RPMI8226 (cell line): Measurements from ENCODE around the gene ARL3.
"Not testable (repeated sequence)": the region's sequence is repeated elsewhere in the genome, so short reads cannot be mapped to it uniquely, and the experiment has no call there.

Experiments
- DNase-seq: peaks from one replicate; pipeline ENCODE4 v3.0.0-alpha.2; 2015

Gene ARL3

GRCh38 chr10:102735065-102735562, 20.9 kb upstream of the ARL3 start:
- DNase-seq: no peak

DNA sequence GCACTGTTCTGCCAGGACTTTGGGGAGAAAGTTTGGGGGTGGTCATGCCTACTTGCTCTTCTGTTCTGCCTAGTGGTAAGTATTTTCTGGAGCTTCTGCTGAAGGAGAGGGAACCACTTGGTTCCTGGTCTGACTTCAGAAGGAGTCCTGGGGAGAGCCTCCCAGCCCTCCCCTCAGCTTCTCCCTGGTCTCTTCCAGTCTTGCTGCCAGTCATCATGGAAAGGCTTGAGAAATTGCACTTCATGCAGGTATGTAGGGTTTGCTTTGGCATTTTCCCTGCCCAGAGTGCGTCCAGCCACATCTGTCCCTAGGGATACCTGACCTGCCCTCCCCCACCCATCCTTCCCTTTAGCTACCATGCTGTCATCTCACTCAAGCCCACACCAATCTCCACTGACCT, 18.5 kb upstream of the ARL3 start:
- no peak for DNase-seq

DNA sequence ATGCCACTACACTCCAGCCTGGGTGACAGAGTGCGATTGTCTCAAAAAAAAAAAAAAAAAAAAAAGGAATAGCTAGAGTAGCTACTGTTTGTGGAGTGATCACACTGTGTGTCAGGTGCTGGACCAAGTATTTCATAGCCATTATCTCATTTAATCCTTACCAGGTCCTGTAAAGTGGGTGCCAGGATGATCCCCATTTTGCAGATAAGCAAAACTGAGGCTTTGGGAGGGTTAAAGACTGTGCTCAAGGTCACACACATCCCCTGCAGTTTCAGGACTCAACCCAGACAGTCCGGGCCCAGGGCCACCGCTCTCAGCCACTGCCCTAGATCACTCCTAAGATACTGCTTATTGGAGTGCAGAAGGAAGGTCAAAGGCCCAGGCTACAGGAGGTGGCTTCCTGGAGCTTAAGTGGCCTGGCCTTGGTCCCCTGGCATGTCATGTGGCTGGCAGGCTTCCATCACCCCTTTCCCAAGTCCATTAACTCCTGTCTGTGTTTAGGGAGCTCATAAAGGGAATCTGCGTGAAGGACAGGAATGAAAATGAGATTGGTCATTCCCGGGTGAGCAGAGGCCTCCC, 17.1 kb upstream of the ARL3 start:
- DNase-seq: no peak

GRCh38 chr10:102729029-102730026, 15.1 kb upstream of the ARL3 start:
- DNase-seq: no peak

- DNase-seq: no peak
Observed at GRCh38 chr10:102727037-102727818, 13.0 kb upstream of the ARL3 start.

- no peak for DNase-seq
Observed at GRCh38 chr10:102726274-102726673, 12.1 kb upstream of the ARL3 start.

DNA sequence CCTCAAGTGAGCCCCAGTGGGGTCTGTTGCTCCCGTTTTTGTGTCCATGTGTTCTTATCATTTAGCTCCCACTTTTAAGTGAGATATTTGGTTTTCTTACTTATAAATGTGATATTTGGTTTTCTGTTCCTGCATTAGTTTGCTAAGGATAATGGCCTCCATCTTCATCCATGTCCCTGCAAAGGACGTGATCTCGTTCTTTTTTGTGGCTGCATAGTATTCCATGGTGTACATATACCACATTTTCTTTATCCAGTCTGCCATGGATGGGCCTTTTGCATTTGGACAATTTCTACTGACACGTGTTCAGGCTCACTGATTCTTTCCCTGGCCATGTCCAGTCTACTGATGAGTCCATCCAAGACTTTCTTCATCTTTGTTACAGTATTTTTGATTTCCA, 9.8 kb upstream of the ARL3 start:
- DNase-seq: no peak

DNA sequence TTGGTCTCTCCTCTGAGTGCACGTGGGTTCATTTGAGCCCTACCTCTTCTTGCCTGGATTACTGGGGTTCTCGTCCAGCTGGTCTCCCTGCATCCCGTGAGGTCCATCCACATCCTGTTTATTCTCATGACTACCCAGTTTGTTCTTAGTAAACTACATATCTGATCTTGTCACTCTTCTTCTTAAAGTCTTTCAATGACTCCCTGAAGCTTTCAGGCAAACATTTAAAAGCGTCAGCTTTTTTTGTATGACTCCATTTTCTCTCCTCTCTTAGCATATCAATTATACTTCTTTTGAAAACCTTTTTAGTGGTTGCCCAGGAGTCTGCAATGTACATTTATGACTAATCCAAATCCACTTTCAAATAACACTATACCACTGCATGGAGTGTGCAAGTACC, 7.8 kb upstream of the ARL3 start:
- no peak for DNase-seq

DNA sequence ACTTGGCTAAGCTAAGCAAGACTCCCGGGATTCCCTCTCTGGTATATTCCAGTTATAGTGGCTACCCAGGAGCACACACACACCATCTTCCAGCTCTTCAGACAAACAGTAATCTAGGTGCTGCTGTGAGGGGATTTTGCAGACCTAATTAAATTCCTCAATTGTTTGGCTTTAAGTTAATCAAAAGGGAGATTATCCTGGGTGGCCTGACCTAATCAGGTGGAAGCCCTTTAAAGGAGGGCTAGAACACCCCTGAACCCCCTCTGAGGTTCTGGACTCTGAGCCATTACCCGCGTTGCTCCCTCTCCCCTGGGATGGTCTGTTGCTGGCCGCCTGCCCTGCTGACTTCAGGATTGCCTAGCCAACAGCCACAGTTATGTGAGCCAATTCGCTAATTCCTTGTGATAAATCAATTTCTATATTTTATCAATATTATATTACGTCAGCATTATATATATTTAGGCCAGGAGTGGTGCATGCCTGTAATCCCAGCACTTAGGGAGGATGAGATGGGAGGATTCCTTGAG, 6.6 kb upstream of the ARL3 start:
- no peak for DNase-seq

- DNase-seq: no peak
Observed at GRCh38 chr10:102720337-102720736, 6.1 kb upstream of the ARL3 start.

GRCh38 chr10:102718220-102718619, 4.0 kb upstream of the ARL3 start:
- no peak for DNase-seq

GRCh38 chr10:102716900-102717565, 2.8 kb upstream of the ARL3 start:
- not testable (repeated sequence) for DNase-seq

DNA sequence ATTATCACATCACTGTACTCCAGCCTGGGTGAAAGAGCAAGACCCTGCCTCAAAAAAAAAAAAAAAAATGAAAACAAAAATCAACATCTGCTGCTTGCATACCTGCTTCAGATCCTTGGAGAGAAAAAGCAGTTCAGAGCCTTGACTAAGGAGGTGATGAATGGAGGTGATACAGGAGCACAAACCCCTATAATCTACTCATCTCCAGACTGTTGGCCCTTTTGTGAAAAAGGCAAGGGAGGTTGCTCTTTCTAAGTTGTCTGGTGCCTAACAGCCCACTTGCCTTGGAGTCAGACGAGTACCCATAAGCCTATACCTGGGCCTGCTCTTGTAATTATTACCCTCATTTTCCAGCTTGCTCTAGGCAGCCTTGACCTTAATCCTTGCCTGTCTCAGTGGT, 1.7 kb upstream of the ARL3 start:
- no peak for DNase-seq

GRCh38 chr10:102714621-102715455, 641 bp upstream of the ARL3 start, which contains the start of gene SFXN2:
Gene SFXN2 (plus strand): TSS chr10:102714636. CDS start chr10:102726637, 12,001 bp downstream.
- DNase-seq: peak; percentile 72

- DNase-seq: no peak
Observed at GRCh38 chr10:102713539-102713813, 721 bp downstream of the ARL3 start.

DNA sequence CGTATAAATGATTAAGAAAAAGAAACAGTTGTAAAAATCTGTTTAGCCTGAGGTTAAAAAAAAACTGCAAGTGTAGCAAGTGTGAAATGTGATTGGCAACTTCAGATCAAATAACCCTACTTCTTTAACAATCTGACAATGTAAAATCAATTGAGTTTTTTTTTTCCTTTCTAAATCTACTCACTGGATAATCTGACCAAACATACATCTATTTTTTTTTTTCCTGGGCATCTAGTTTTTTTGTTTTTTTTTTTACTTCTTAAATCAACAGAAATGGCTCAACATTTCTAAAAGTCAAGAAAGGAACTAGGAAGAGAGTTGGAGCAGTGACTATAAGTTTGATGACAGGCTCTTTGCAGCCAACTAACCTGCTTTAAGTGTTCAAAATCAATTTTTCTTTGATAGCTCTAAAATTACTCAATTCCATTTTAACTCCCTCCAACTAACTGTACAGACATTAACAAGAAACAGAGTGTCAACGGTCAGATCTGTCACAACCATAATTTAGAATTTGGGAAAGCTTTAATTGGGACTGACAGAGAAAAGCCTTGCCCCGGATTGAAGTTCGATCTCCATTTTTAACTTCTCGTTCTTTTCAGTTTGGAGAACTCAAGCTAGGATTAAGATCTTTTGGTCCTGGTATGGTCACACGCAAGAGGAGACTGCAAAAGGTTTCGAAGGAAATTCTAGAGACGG, 1.2 kb downstream of the ARL3 start:
- peak; percentile 7 for DNase-seq

GRCh38 chr10:102712089-102712488, 2.1 kb downstream of the ARL3 start:
- peak; percentile 13 for DNase-seq

- no peak for DNase-seq
Observed at GRCh38 chr10:102710609-102711008, 3.6 kb downstream of the ARL3 start.

DNA sequence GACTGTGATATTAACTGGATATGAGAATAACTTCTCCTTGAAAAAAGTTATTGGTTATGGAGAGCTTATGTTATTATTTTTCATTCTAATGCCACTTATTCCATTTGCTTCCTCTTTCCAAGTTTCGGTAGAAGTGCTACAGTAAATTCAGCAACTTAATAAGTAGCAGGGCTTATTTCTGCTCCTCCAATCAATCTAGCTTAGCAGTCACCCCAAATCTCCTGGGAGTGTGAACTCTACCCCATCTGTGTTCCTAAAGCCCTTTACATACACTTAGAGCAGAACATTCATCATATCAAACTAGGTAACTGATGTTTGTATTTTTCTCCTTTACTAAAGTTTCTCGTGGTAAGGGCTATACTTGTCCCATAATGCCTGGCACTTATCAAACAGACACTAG, 8.7 kb downstream of the ARL3 start:
- no peak for DNase-seq

- no peak for DNase-seq
Observed at GRCh38 chr10:102704915-102705314, 9.3 kb downstream of the ARL3 start.

GRCh38 chr10:102702742-102703141, 11.5 kb downstream of the ARL3 start:
- DNase-seq: no peak
